Measurements from ENCODE around the gene AMFR.

AMFR gene

GRCh38 chr16:56328276-56329022 lies 96.9 kb downstream of the AMFR start:
- no peak for DNase-seq

- no peak for DNase-seq
These were observed 97.5 kb downstream of the AMFR start for GRCh38 chr16:56327929-56328258.

GRCh38 chr16:56327071-56327928 lies 98.0 kb downstream of the AMFR start:
- DNase-seq: no peak

GRCh38 chr16:56325956-56326355 lies 99.4 kb downstream of the AMFR start:
- no peak for DNase-seq

GRCh38 chr16:56324406-56324805 lies 100.9 kb downstream of the AMFR start:
- DNase-seq: no peak

GRCh38 chr16:56321571-56321970 lies 103.8 kb downstream of the AMFR start:
- DNase-seq: no peak

GRCh38 chr16:56320811-56321558 lies 104.4 kb downstream of the AMFR start:
- DNase-seq: no peak

GRCh38 chr16:56320056-56320455 lies 105.3 kb downstream of the AMFR start:
- no peak for DNase-seq

- no peak for DNase-seq
These were observed 106.0 kb downstream of the AMFR start for GRCh38 chr16:56319376-56319775.

- DNase-seq: no peak
These were observed 106.6 kb downstream of the AMFR start for GRCh38 chr16:56318827-56319140.

- no peak for DNase-seq
These were observed 107.1 kb downstream of the AMFR start for GRCh38 chr16:56317998-56318826.

GRCh38 chr16:56316545-56316944 lies 108.8 kb downstream of the AMFR start:
- DNase-seq: no peak

- DNase-seq: no peak
These were observed 109.4 kb downstream of the AMFR start for GRCh38 chr16:56315955-56316354.

GRCh38 chr16:56314244-56314850 lies 111.0 kb downstream of the AMFR start:
- no peak for DNase-seq

- no peak for DNase-seq
These were observed 112.8 kb downstream of the AMFR start for GRCh38 chr16:56312556-56312955.

- no peak for DNase-seq
These were observed 113.4 kb downstream of the AMFR start for GRCh38 chr16:56312028-56312300.

All from GDM1 (cell line).